Liver (tissue), 3 donors: ENCODE results near the gene FILIP1.

Experiments used
- CTCF ChIP-seq: fragments of 150-350 bp; IDR thresholded peaks from 2 replicates; pipeline ENCODE4 v1.5.1; 2017; ENCODE audit warnings: improper control_type of control experiment, low read depth, low read length; ENCODE audit not compliant: missing input control
- TAF1 ChIP-seq: conservative IDR thresholded peaks from 2 replicates; pipeline ENCODE4 v1.6.1; 2016; ENCODE audit warnings: antibody characterized with exemption, mild to moderate bottlenecking
- donor health status: healthy.
- donor health status: healthy.

DNA sequence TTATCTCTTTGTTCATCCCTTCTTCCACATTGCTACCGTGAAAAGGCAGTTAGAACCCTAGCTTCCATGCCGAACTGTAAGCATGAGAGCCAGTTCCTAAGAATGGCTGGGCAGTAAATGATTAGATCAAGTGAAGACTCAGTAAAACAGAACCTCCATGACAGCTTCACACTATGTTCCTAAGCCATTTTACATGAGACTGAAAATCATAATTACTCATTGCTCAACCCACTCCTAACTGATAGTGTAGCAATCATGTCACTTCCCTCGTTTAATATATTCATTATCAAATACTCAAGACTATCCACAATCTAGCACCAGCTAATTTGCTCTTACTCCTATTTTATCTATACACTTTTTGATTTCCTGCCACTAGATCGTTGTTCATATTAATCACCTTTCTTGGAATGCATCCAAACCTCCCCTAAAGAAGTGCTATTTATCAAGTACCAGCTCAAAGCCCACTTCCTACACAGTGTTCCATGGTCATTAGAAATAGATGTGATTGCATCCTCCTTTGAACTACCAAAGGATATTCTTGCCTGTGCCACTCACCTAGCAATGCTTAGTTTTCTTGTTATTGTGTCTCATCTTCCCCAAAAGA, 215.0 kb downstream of the FILIP1 start:
- TF ChIP-seq CTCF (no peak), TAF1 (no peak)
